Gastrocnemius medialis (tissue), 4 donors: ENCODE data around the gene HDAC4.

Experiments used
- POLR2A ChIP-seq, 2 donors: fragments of 450-650 bp; IDR thresholded peaks; one replicate each; pipeline ENCODE4 v1.6.1; 2017; ENCODE audit warnings: antibody characterized with exemption in 2 of 2, mild to moderate bottlenecking in 2 of 2, moderate library complexity in 2 of 2
- TF ChIP-seq, protein P1 (sequence below), 5 experiments: fragments of 450-650 bp in 3 of 5; fragments of 200-600 bp in 2 of 5; sonication (generic) in 2 of 5; IDR thresholded peaks in 4 of 5; conservative IDR thresholded peaks in 1 of 5; 1 replicate in 4 of 5; 2 replicates in 1 of 5; pipeline ENCODE4 v1.5.1; 2016 to 2019; ENCODE audit warnings: antibody characterized with exemption in 5 of 5, mild to moderate bottlenecking in 3 of 5, moderate library complexity in 3 of 5

DNA sequence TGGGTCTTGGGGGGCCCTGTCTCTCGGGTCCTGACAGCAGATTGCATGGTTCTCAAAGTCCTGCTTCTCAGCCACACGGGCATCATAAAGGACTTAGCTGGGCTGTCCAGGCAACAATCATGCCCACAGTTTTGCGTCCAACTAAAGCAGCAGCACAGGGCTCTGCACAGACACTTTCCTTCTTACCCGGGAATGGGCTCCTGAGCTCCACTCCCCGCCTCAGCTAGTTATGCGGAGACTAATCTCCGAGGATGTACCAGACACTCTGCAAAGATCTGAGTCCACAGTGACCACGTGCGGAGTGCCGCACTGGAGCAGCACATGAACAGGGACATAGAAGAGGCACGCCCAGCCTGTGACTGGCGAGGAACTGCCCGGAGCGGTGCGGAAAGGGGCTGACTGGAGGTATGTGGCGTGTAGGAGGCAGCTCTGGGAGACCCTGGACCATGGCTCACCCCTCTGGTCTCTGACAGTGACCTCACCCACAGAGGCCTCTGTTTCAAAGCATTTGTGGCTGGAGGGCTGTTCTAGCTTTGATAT, 270.0 kb downstream of the HDAC4 start:
- TF ChIP-seq, protein P1, sequence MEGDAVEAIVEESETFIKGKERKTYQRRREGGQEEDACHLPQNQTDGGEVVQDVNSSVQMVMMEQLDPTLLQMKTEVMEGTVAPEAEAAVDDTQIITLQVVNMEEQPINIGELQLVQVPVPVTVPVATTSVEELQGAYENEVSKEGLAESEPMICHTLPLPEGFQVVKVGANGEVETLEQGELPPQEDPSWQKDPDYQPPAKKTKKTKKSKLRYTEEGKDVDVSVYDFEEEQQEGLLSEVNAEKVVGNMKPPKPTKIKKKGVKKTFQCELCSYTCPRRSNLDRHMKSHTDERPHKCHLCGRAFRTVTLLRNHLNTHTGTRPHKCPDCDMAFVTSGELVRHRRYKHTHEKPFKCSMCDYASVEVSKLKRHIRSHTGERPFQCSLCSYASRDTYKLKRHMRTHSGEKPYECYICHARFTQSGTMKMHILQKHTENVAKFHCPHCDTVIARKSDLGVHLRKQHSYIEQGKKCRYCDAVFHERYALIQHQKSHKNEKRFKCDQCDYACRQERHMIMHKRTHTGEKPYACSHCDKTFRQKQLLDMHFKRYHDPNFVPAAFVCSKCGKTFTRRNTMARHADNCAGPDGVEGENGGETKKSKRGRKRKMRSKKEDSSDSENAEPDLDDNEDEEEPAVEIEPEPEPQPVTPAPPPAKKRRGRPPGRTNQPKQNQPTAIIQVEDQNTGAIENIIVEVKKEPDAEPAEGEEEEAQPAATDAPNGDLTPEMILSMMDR (IDR thresholded peaks at IDR 0.05 in 4 of 5, conservative IDR thresholded peaks at IDR 0.05 in 1 of 5), result no peak
- TF ChIP-seq POLR2A (IDR thresholded peaks at IDR 0.05), result no peak
